ENCODE results near the gene FCGR1A. TPM values are rescaled to one million over a fixed set of nuclear protein-coding genes. Genes with fewer than 3 reads are reported as not detected.
"Not testable (repeated sequence)": the region's sequence is repeated elsewhere in the genome, so short reads cannot be mapped to it uniquely, and the experiment has no call there.

Gene FCGR1A
- total RNA-seq, 1 experiment from 2014 or later, result not detected

DNA sequence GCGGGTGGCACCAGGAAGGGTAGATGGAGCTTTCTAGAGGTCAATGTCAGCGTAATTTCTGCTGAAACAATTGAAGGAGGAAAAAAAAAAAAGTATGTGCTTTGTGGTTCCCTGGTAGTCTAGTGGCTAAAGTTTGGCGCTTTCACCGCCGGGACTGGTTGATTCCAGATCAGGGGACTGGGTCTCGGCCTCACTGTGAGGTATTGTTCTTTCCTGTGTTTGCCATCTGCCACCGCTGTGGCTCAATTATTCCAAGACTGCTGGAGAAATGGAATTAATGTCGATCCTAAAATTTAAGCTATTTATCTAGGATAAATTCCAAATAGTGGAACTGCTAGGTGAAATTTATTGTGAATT, 34.4 kb upstream of the FCGR1A start:
- not testable (repeated sequence) for H3K9me3 ChIP-seq (ENCODE audit: low read length); H3K27ac ChIP-seq (ENCODE audit: low read length); H3K9me2 ChIP-seq (replicated peaks; ENCODE audit: insufficient read depth, low read length); H3K9ac ChIP-seq (ENCODE audit: low read length); H3K4me3 ChIP-seq (ENCODE audit: low read length); H3K79me2 ChIP-seq (ENCODE audit: low read length); H3K4me1 ChIP-seq (ENCODE audit: low read length); DNase-seq; H3K27me3 ChIP-seq (ENCODE audit: low read length); H4K20me1 ChIP-seq (ENCODE audit: insufficient read depth, low read depth, low read length); H3K36me3 ChIP-seq (ENCODE audit: insufficient read depth, low read length); H3K4me2 ChIP-seq (ENCODE audit: low read depth, low read length, poor library complexity, severe bottlenecking); H2AFZ ChIP-seq (ENCODE audit: low read length)

DNA sequence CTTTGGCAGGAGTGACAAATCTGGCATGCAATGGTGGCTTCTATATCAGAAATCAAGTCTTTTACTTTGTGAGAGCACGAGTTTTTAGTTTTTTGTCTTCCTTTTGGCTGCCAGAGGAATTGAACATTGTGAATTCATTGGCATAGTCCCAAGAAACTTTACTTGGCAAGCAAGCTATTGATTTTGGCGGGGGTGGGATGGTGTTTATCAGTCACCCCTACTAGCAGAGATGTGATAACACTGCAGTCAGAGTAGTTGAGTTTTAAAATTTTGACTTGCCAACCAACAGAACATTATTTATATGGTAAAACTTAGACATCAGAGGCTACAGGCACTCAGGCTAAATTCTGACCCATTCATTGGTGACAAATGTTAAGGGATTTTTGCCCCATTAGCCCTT, 31.9 kb upstream of the FCGR1A start:
- not testable (repeated sequence) for H3K27ac ChIP-seq (ENCODE audit: low read length); H4K20me1 ChIP-seq (ENCODE audit: insufficient read depth, low read depth, low read length); H3K9me3 ChIP-seq (ENCODE audit: low read length); H3K9ac ChIP-seq (ENCODE audit: low read length); H3K4me2 ChIP-seq (ENCODE audit: low read depth, low read length, poor library complexity, severe bottlenecking); H3K4me1 ChIP-seq (ENCODE audit: low read length); H3K9me2 ChIP-seq (replicated peaks; ENCODE audit: insufficient read depth, low read length); H3K36me3 ChIP-seq (ENCODE audit: insufficient read depth, low read length); H3K79me2 ChIP-seq (ENCODE audit: low read length); H2AFZ ChIP-seq (ENCODE audit: low read length); H3K27me3 ChIP-seq (ENCODE audit: low read length); DNase-seq; H3K4me3 ChIP-seq (ENCODE audit: low read length)

DNA sequence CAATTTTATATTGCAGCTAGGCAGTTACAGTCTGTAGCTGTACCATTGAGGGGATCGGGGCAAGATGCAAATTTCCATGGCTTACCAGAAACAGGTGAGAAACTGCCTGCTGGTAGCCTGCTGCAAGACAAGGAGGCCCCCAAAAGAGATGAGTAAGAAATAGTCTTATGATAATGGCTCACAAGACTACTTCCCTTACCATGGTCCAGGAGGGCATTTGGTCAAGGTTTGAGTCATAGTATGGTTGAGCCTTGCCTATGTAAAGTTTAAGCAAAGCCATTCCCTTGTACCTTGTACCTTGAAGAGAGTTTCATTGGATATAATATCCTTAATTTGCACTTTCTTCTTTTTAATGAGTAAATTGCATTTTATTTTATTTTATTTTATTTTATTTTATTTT, 30.3 kb upstream of the FCGR1A start:
- H2AFZ ChIP-seq (ENCODE audit: low read length); H3K79me2 ChIP-seq (ENCODE audit: low read length); H3K4me1 ChIP-seq (ENCODE audit: low read length); H3K27ac ChIP-seq (ENCODE audit: low read length); DNase-seq; H3K4me3 ChIP-seq (ENCODE audit: low read length); H4K20me1 ChIP-seq (ENCODE audit: insufficient read depth, low read depth, low read length); H3K9me3 ChIP-seq (ENCODE audit: low read length); H3K36me3 ChIP-seq (ENCODE audit: insufficient read depth, low read length); H3K4me2 ChIP-seq (ENCODE audit: low read depth, low read length, poor library complexity, severe bottlenecking); H3K9ac ChIP-seq (ENCODE audit: low read length); H3K9me2 ChIP-seq (replicated peaks; ENCODE audit: insufficient read depth, low read length); H3K27me3 ChIP-seq (ENCODE audit: low read length): not testable (repeated sequence)

GRCh38 chr1:149753466-149753865, 29.0 kb upstream of the FCGR1A start:
- not testable (repeated sequence) for H3K9me2 ChIP-seq (replicated peaks; ENCODE audit: insufficient read depth, low read length); H3K27me3 ChIP-seq (ENCODE audit: low read length); H4K20me1 ChIP-seq (ENCODE audit: insufficient read depth, low read depth, low read length); H3K4me3 ChIP-seq (ENCODE audit: low read length); H3K9me3 ChIP-seq (ENCODE audit: low read length); H2AFZ ChIP-seq (ENCODE audit: low read length); H3K79me2 ChIP-seq (ENCODE audit: low read length); H3K4me1 ChIP-seq (ENCODE audit: low read length); H3K4me2 ChIP-seq (ENCODE audit: low read depth, low read length, poor library complexity, severe bottlenecking); H3K9ac ChIP-seq (ENCODE audit: low read length); H3K27ac ChIP-seq (ENCODE audit: low read length); H3K36me3 ChIP-seq (ENCODE audit: insufficient read depth, low read length); DNase-seq

- H3K4me2 ChIP-seq (ENCODE audit: low read depth, low read length, poor library complexity, severe bottlenecking); H3K27ac ChIP-seq (ENCODE audit: low read length); H3K36me3 ChIP-seq (ENCODE audit: insufficient read depth, low read length); DNase-seq; H3K9me3 ChIP-seq (ENCODE audit: low read length); H4K20me1 ChIP-seq (ENCODE audit: insufficient read depth, low read depth, low read length); H3K9me2 ChIP-seq (replicated peaks; ENCODE audit: insufficient read depth, low read length); H3K9ac ChIP-seq (ENCODE audit: low read length); H3K79me2 ChIP-seq (ENCODE audit: low read length); H3K4me1 ChIP-seq (ENCODE audit: low read length); H2AFZ ChIP-seq (ENCODE audit: low read length); H3K4me3 ChIP-seq (ENCODE audit: low read length); H3K27me3 ChIP-seq (ENCODE audit: low read length): not testable (repeated sequence)
These were observed 27.2 kb upstream of the FCGR1A start for GRCh38 chr1:149755294-149755693.

DNA sequence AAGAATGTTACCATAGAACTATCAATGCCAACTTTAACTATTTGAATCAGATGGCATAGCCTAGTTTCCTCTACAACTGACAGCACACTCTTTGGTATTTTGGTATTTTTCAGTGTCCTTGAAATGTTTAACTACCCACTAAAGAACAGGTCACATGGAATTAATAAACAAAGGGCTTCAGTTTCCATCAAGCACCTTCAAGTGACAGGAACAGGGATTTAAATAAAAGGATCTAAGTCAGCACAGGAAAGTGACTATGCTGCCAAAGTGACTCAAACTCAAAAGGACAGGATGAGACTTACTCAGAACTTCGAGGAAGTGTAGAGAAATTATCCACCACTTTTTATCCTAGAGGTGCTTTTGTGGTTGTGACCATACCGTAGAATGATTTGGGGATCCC, 20.2 kb upstream of the FCGR1A start:
- H3K27me3 ChIP-seq (ENCODE audit: low read length); H3K9ac ChIP-seq (ENCODE audit: low read length); H3K79me2 ChIP-seq (ENCODE audit: low read length); H3K9me3 ChIP-seq (ENCODE audit: low read length); H3K27ac ChIP-seq (ENCODE audit: low read length); H3K9me2 ChIP-seq (replicated peaks; ENCODE audit: insufficient read depth, low read length); H3K4me1 ChIP-seq (ENCODE audit: low read length); H4K20me1 ChIP-seq (ENCODE audit: insufficient read depth, low read depth, low read length); H2AFZ ChIP-seq (ENCODE audit: low read length); DNase-seq; H3K36me3 ChIP-seq (ENCODE audit: insufficient read depth, low read length); H3K4me3 ChIP-seq (ENCODE audit: low read length); H3K4me2 ChIP-seq (ENCODE audit: low read depth, low read length, poor library complexity, severe bottlenecking): not testable (repeated sequence)

DNA sequence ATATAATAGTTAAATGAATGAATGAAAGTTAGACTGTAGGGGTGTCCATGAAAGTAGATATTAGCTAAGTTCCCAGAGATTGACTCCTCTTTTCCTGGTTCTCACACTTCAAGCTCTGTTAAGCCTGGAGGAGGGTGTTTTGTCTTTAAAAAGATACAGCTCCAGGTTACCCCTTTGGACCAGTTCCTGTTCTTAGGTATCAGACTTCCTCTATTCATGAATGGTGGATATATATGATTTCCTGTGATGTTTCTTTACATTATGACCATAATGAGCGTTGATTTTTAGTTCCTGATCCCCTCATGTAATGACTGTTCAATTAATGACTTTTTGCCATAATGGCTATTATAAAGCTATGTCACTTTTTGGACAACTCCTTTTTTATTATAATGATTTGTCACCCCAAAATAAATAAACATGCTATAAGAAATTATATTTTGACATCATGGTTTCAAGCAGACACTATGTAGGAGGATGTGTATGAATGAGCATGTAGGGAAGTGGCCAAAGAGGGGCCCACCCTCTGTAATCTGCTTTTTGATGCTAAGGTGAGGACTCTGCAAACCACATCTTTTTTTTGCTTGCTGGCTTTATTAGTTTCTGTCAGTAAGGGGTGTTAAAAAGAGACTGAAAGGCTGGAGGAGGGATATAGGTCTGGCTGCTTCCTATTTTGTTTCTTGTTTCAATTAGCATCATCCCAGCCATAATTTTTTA, 18.2 kb upstream of the FCGR1A start:
- not testable (repeated sequence) for H2AFZ ChIP-seq (ENCODE audit: low read length); DNase-seq; H3K4me3 ChIP-seq (ENCODE audit: low read length)

GRCh38 chr1:149766241-149766640, 16.3 kb upstream of the FCGR1A start:
- not testable (repeated sequence) for H3K9me2 ChIP-seq (replicated peaks; ENCODE audit: insufficient read depth, low read length); H3K27me3 ChIP-seq (ENCODE audit: low read length); H3K9me3 ChIP-seq (ENCODE audit: low read length); H3K4me3 ChIP-seq (ENCODE audit: low read length); H4K20me1 ChIP-seq (ENCODE audit: insufficient read depth, low read depth, low read length); H3K4me2 ChIP-seq (ENCODE audit: low read depth, low read length, poor library complexity, severe bottlenecking); H2AFZ ChIP-seq (ENCODE audit: low read length); H3K9ac ChIP-seq (ENCODE audit: low read length); H3K36me3 ChIP-seq (ENCODE audit: insufficient read depth, low read length); H3K27ac ChIP-seq (ENCODE audit: low read length); H3K4me1 ChIP-seq (ENCODE audit: low read length); DNase-seq; H3K79me2 ChIP-seq (ENCODE audit: low read length)

More for the DNA sequence above, 18.2 kb upstream of the FCGR1A start:
- not testable (repeated sequence) for H3K36me3 ChIP-seq (ENCODE audit: insufficient read depth, low read length); H3K9ac ChIP-seq (ENCODE audit: low read length); H3K9me3 ChIP-seq (ENCODE audit: low read length); H3K27ac ChIP-seq (ENCODE audit: low read length); H3K4me2 ChIP-seq (ENCODE audit: low read depth, low read length, poor library complexity, severe bottlenecking); H4K20me1 ChIP-seq (ENCODE audit: insufficient read depth, low read depth, low read length); H3K4me1 ChIP-seq (ENCODE audit: low read length); H3K79me2 ChIP-seq (ENCODE audit: low read length); H3K27me3 ChIP-seq (ENCODE audit: low read length); H3K9me2 ChIP-seq (replicated peaks; ENCODE audit: insufficient read depth, low read length)

GRCh38 chr1:149769216-149769615, 13.3 kb upstream of the FCGR1A start:
- H3K4me3 ChIP-seq (ENCODE audit: low read length); H3K4me2 ChIP-seq (ENCODE audit: low read depth, low read length, poor library complexity, severe bottlenecking); H3K27me3 ChIP-seq (ENCODE audit: low read length); H2AFZ ChIP-seq (ENCODE audit: low read length); H3K4me1 ChIP-seq (ENCODE audit: low read length); H3K9ac ChIP-seq (ENCODE audit: low read length); H3K36me3 ChIP-seq (ENCODE audit: insufficient read depth, low read length); H3K79me2 ChIP-seq (ENCODE audit: low read length); H3K27ac ChIP-seq (ENCODE audit: low read length); H3K9me2 ChIP-seq (replicated peaks; ENCODE audit: insufficient read depth, low read length); H4K20me1 ChIP-seq (ENCODE audit: insufficient read depth, low read depth, low read length); DNase-seq; H3K9me3 ChIP-seq (ENCODE audit: low read length): not testable (repeated sequence)

Measured in Karpas-422 (cell line).